ENCODE data around the gene TMEM119. TPM values are rescaled to one million over a fixed set of nuclear protein-coding genes. Genes with fewer than 3 reads are reported as not detected.
"Not testable (repeated sequence)": the region's sequence is repeated elsewhere in the genome, so short reads cannot be mapped to it uniquely, and the experiment has no call there.

The TMEM119 gene
- total and polyA plus RNA-seq, 9 of the 15 experiments (the other 6 are each of a cell fraction or from before 2014, with no cell fraction given): 0.18 TPM; not detected in 8

DNA sequence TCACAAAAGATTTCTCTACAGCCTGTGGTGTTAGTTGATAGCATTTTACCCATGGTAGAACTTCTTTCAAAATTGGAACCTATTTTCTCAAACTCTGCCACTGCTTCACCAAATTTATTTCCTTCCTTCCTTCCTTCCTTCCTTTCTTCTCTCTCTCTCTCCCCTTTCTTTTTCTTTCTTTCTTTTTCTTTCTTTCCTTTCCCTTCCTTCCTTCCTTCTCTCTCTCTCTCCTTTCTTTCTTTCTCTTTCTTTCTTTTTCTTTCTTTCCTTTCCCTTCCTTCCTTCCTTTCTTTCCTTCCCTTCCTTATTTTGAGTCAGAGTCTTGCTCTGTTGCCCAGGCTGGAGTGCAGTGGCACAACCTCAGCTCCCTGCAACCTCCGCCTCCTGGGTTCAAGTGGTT is 23.6 kb downstream of the TMEM119 start:
- BruUV-seq (replicated peaks); CTCF ChIA-PET (ENCODE audit: low intra/inter-chr PET ratio); H3K9me1 ChIP-seq (ENCODE audit: control insufficient read depth, insufficient read depth, low read length); H2AFZ ChIP-seq (ENCODE audit: low read depth, low read length); H3K9ac ChIP-seq (ENCODE audit: insufficient read depth in 1 of 2, low read depth in 2 of 2, low read length in 2 of 2); H3K4me2 ChIP-seq (ENCODE audit: insufficient read depth, low read length); H3K27me3 ChIP-seq (ENCODE audit: control insufficient read depth in 2 of 2, insufficient read depth in 2 of 2, low read length in 2 of 2); DNase-seq (ENCODE audit: extremely low read depth in 1 of 4, low spot score in 3 of 4); ATAC-seq; H3K79me2 ChIP-seq (ENCODE audit: control insufficient read depth, insufficient read depth, low read length); H3K36me3 ChIP-seq (ENCODE audit: control insufficient read depth, insufficient read depth, low read length); H3K9me3 ChIP-seq (replicated peaks; ENCODE audit: control insufficient read depth, insufficient read depth, low read depth, low read length); H3K27ac ChIP-seq (ENCODE audit: extremely low read depth, low read depth, low read length); intact Hi-C loops (cut with micrococcal nuclease); FAIRE-seq; H4K20me1 ChIP-seq (replicated peaks; ENCODE audit: control insufficient read depth, insufficient read depth, low read length); in situ Hi-C loops (cut with MboI); H3K4me3 ChIP-seq; H3K4me1 ChIP-seq (replicated peaks in 1 of 2; ENCODE audit: control insufficient read depth in 2 of 2, insufficient read depth in 2 of 2, low read length in 2 of 2): not testable (repeated sequence)
- WGBS (ENCODE audit: insufficient coverage, low coverage, missing lambda C conversion rate): 56% methylated on average over 1 of the region's 1 CpG
- TF ChIP-seq, protein P1, sequence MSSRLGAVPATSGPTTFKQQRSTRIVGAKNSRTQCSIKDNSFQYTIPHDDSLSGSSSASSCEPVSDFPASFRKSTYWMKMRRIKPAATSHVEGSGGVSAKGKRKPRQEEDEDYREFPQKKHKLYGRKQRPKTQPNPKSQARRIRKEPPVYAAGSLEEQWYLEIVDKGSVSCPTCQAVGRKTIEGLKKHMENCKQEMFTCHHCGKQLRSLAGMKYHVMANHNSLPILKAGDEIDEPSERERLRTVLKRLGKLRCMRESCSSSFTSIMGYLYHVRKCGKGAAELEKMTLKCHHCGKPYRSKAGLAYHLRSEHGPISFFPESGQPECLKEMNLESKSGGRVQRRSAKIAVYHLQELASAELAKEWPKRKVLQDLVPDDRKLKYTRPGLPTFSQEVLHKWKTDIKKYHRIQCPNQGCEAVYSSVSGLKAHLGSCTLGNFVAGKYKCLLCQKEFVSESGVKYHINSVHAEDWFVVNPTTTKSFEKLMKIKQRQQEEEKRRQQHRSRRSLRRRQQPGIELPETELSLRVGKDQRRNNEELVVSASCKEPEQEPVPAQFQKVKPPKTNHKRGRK (tag; IDR thresholded peaks at IDR 0.05): peak; percentile 96
- 0 out of 2 replicates have a peak, but pooled peaks have one; percentile 34 for TF ChIP-seq SMARCA5 (IDR thresholded peaks at IDR 0.05)
- POLR2A ChIA-PET: interaction anchor here (0.6 kb wide), 1 partner anchor 12 kb away, joined by 3 read pairs; no protein-coding TSS in a partner anchor

DNA sequence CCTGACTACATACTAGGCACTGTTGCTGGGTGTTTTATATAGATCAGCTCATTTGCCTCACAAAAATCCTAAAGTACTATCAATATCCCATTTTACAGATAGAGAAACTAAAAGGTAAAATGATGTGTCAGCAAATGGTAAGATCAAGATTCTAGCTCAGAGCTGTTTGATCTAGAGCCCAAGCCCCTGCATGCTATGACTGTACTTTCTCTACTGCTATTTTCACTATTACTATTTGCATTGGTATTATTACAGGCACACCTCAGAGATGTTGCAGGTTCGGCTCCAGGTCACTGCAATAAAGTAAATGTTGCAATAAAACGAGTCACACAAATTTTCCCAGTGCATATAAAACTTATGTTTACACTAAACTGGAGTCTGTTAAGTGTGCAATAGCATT is 24.6 kb downstream of the TMEM119 start:
- H3K27ac ChIP-seq (ENCODE audit: extremely low read depth, low read depth, low read length): no peak overlapping the region
- no peaks in the 10 kb centered on the region for H3K9me3 ChIP-seq (replicated peaks; ENCODE audit: control insufficient read depth, insufficient read depth, low read depth, low read length)
- H3K27me3 ChIP-seq (ENCODE audit: control insufficient read depth in 2 of 2, insufficient read depth in 2 of 2, low read length in 2 of 2): no peaks in the 10 kb centered on the region
- FAIRE-seq (no peak), DNase-seq (ENCODE audit: extremely low read depth in 1 of 4, low spot score in 3 of 4) (no peak), ATAC-seq (no peak)
- no peaks in the 10 kb centered on the region for H3K4me1 ChIP-seq (replicated peaks in 1 of 2; ENCODE audit: control insufficient read depth in 2 of 2, insufficient read depth in 2 of 2, low read length in 2 of 2)
- in situ Hi-C loops (cut with MboI) (no loop called here), intact Hi-C loops (cut with micrococcal nuclease) (no loop called here)
- no peak overlapping the region for H3K9ac ChIP-seq (ENCODE audit: insufficient read depth in 1 of 2, low read depth in 2 of 2, low read length in 2 of 2)
- H3K36me3 ChIP-seq (ENCODE audit: control insufficient read depth, insufficient read depth, low read length): peaks cover 7% of the 10 kb centered on the region; the same call in 1 of the 3 replicates
- POLR2A ChIA-PET: interaction anchor here (1.1 kb wide), 1 partner anchor 9 kb away, joined by 3 read pairs; no protein-coding TSS in a partner anchor
- CTCF ChIA-PET (ENCODE audit: low intra/inter-chr PET ratio): no interaction called here
- no peak overlapping the region for H3K4me3 ChIP-seq
- H3K4me2 ChIP-seq (ENCODE audit: insufficient read depth, low read length): no peak overlapping the region
- H3K79me2 ChIP-seq (ENCODE audit: control insufficient read depth, insufficient read depth, low read length): no peaks in the 10 kb centered on the region
- BruUV-seq (replicated peaks): no TSS peak
- no peak overlapping the region for H2AFZ ChIP-seq (ENCODE audit: low read depth, low read length)
- H4K20me1 ChIP-seq (replicated peaks; ENCODE audit: control insufficient read depth, insufficient read depth, low read length): no peaks in the 10 kb centered on the region
- 0% methylated on average over 2 of the region's 2 CpGs for WGBS (ENCODE audit: insufficient coverage, low coverage, missing lambda C conversion rate)
- no peaks in the 10 kb centered on the region for H3K9me1 ChIP-seq (ENCODE audit: control insufficient read depth, insufficient read depth, low read length)
- TF ChIP-seq MAFF (IDR thresholded peaks at IDR 0.05; ENCODE audit: low read length): peak; percentile 90
- no peak for TF ChIP-seq CBFA2T2 (conservative IDR thresholded peaks at IDR 0.05)
- TF ChIP-seq MAFK (IDR thresholded peaks at IDR 0.05; ENCODE audit: low read length): peak; percentile 93
- TF ChIP-seq KLF6 (CRISPR knock-in tag; IDR thresholded peaks at IDR 0.05; ENCODE audit: borderline replicate concordance): no peak
- TF ChIP-seq XRCC4 (IDR thresholded peaks at IDR 0.05; ENCODE audit: extremely low read depth, insufficient read depth, insufficient read length): no peak
- peak; percentile 87 for TF ChIP-seq C11orf30 (IDR thresholded peaks at IDR 0.05; ENCODE audit: low read depth)
- TF ChIP-seq HMG20B (CRISPR knock-in tag; IDR thresholded peaks at IDR 0.05): no peak
- TF ChIP-seq MAFG (tag; conservative IDR thresholded peaks at IDR 0.05): peak; percentile 90
- peak; percentile 92 for TF ChIP-seq ZNF316 (IDR thresholded peaks at IDR 0.05)
- TF ChIP-seq CC2D1A (IDR thresholded peaks at IDR 0.05): no peak
- TF ChIP-seq COPS2 (conservative IDR thresholded peaks at IDR 0.05): no peak
- no peak for TF ChIP-seq ZNF644 (tag; IDR thresholded peaks at IDR 0.05; ENCODE audit: low read depth)
- TF ChIP-seq ZBTB34 (CRISPR knock-in tag; IDR thresholded peaks at IDR 0.05): no peak
- no peak for TF ChIP-seq ETV6 (IDR thresholded peaks at IDR 0.05; ENCODE audit: borderline replicate concordance in 1 of 2, low read depth in 2 of 2, low read length in 1 of 2)
- TF ChIP-seq ETV6 (CRISPR knock-in tag; IDR thresholded peaks at IDR 0.05; ENCODE audit: borderline replicate concordance): no peak
